GM04503 (cell line): ENCODE data around the gene CTTN.

Source experiments
- DNase-seq: peaks from one replicate; pipeline ENCODE4 v3.0.0-alpha.2; 2012; ENCODE audit warnings: low read depth

The CTTN gene

DNA sequence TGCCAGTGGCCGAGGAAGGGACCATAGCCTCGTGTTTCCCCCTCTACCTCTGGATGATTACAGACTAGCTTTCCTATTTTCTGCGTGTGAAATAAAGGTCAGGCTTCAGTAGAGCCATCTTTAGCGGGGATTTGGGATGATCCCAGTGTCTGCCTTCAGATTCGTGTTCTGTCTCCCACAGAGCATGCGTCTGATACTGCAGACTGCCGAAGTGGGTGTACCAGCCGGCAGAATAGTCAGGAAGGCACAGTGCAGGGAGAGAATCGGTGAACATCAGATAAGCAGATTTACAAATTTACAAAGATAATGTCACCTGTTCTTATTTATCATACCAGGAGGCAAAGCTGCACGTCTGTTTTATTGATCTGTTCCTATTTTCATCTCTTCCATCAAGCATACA lies 11.1 kb downstream of the CTTN start:
- DNase-seq: no peak

DNA sequence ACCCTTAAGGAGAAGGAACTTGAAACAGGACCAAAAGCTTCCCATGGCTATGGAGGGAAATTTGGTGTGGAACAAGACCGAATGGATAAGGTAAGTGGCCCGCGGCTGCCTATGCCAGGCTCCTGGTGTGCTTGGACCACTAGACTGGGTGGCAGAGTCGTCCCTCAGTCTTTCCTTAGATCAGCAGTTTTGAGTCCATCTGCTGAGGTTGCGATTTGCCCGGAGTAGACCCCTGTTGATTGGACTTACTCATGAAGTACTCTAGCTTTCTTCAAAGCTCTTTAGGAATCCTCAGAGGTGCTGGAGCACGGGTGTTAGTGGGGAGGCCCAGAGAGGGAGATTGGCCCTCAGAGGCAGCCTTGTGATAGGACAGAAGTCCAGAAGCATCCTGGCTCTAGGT lies 11.5 kb downstream of the CTTN start:
- no peak for DNase-seq

DNA sequence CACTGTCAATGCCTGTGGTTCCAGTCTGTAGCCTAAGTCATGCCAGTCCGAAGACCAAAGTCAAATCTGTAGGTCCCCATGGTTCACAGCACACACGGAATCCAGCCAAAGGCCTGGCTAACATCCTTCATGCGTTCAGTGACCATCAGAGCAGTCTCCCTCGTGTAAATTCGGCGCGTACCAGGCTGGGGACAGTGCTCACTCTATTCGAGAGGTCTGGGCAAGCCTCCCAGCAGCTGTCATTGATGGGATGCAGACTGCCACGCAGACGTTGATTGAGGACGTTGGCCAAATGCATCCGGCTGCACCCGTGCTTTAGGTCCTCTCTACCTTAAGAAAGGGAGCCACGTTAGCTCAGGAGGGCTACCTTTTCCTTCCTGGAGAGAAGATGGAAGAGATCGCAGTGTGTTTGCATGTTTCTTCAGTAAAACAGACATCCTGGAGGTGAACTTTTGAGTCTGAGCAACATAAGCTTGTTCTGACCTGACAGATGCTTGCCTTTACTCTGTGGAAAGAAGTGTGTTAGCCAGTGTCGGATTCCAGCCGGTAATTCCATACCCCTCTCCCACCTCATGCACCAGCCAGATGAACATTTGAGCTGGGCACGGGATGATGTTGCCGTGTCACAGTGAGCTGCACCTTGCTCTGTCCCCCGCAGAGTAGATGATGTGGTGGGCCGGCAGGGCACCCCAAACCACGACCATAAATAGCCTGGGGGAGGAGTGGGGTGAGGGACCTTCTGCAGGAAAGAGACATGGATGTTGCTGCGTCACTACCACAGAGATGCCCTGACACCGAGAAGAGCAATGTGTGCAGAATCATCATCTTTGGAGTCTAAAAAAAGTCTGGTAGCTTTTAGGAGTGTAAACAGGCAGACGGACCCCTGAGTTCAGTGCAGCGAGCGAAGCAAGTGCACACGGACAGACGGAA lies 12.2 kb downstream of the CTTN start:
- DNase-seq: no peak

DNA sequence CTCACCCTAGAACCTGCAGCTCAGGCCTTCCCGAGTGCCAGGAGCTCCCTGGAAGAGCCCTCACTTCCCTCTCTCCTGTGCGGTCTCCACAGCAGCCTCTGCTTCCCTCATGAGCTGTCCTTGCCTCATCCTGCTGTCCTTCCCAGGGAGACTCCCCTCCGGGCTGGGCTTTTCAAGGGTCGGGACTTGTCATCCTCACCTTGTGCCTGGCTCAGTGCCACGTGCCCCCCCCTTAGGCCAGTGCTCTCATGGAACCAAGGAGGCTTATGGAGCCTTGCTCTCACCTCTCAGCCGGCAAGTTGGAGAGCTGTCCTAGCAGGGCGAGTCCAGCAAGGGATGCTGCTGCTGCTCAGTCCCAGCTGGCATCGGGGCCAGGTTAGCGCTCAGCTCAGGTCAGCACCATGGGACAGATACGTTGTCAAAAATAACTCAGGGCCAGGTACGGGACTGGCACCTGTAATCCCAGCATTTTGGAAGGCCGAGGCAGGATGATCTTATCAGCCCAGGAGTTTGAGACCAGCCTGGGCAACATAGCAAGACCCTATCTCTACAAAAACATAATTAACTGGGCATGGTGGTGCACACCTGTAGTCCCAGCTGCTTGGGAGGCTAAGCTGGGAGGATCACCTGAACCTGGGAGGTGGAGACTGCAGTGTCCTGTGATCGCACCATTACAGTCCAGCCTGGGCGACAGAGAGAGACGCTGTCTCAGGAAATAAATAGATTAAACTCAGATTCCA lies 13.6 kb downstream of the CTTN start:
- no peak for DNase-seq

DNA sequence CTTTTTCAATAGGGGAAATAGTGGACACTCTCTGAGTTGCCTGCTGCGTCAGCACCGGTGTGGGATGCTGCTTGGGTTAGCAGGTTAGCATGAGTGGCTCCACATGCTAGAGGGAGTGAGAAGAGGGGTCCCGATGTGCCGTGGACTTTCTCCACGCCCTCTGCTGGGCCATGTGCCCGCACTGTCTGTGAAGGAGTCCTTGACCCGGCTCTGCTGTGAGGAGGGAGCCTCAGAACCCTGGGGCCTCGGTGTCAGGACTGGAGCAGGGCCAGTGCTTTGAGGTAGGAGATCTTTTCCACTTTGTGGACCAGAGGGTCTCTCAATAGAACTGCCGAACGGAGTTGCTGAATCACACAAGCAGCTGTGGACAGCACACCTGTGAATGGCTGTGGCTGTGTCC lies 14.8 kb downstream of the CTTN start:
- DNase-seq: no peak

DNA sequence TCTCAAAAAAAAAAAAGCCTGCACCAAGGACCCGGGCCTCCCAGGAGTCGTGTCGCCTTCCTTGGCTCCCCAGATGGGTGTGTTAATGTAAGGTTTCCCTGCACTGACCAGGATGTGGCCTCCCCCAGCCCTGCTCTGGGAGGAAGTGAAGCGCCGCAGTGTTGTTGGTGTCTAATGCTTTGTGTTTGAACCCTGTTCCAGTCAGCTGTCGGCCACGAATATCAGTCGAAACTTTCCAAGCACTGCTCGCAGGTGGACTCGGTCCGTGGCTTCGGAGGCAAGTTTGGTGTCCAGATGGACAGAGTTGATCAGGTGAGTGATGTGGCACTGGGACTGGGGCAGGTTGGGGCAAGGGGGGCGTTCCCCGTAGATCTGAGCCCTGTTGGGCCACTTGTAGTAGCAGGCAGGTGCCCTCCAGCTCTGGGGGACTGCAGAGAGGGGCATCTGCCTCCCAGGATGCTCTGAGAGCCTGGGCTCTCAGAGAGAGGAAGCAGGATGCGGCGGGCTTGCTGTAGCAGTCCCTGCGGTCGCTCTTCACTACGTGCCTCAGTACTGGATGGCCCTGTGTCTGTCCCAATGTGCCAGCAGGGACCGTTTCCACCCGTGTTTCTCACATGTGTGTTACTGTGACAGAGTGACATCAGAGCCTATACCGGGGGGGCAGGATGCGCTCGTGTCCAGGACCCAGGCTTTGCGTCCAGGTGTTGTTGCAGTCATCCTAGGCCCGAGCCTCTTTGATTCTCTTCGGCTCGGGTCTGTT lies 16.2 kb downstream of the CTTN start:
- no peak for DNase-seq

DNA sequence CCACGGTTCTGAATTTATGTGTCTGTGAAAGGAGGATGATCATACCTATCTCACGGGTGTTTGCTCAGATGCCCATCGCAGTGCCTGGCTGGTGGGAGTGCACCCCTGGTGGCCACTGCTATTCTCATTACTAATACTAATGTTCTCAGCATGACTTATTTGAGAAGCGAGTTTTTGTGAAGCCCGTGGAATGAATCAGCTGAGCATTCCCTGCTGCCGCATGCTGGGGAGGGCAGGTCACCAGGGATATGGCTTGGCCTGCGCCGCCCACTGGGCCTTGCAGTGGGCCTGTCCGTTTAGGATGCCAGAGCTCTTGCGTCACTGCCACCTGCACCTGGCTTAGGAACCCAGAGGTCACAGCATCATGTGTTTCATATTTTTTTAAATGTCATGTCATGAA lies 16.9 kb downstream of the CTTN start:
- DNase-seq: peak; percentile 73

DNA sequence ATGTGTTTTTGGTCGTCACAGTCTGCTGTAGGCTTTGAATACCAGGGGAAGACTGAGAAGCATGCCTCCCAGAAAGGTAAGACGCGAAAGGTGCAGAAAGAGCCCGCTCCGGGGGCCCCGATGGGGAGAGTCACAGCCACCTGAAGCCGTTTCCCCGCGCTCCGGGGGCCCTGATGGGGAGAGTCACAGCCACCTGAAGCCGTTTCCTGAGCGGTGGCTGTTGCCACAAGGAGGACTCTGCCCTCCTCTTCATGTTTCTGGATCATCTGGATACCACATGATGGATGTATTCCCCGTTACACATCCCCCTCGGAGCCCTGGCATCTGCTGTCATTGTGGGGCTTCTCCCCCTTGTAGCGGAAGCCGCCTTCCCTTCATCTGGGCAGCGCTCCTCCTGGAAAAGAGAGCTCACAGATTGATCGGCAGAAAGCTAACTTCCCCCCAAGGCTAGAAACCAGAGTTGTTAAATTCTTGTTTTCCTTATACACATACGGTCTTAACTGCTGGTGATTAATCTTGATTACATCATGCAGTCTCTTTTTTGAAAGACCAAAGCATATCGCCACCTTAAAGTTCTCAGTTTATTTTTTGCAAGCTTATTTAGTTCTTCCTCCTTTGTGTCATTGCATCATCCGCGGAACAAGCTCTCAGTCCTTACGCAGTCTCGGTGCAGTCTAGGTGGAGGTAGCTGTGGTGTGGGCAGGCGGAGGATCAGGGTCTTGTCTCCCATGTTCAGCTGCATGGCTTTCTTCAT lies 17.5 kb downstream of the CTTN start:
- peak; percentile 23 for DNase-seq

DNA sequence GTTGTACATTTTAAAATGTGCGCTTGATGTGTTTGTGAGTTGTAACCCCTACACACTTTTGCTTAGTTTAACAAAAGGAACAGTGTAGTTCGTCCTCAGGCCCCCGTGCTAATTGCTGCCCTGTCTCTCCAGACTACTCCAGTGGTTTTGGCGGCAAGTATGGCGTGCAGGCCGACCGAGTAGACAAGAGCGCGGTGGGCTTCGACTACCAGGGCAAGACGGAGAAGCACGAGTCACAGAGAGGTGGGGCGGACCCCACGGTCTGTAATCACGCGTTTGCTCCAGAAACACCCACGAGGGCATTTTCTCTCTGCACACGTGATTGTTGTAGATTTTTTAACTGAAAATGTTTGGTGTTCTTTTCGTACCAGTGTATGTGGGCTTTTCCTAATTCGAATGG lies 18.6 kb downstream of the CTTN start:
- no peak for DNase-seq

DNA sequence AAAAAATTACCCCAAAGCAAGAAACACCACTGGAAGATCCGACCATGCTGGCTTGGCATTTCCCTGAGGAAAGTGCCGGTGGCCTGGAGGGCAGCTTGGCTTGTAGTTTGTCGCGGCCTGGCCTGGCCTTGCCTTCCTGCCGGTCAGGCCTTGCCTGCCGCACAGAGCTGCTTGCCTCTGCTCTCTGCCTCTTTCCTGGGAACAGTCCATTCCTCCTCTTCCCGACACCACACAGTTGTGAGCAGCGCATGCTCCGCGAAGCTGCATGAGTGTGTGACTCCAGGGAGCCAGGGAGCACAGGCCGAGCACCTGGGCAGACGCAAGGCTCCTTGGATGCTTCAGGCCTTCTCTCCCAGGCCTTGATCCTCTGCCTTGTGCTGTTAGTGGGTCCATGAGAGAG lies 19.8 kb downstream of the CTTN start:
- DNase-seq: no peak

DNA sequence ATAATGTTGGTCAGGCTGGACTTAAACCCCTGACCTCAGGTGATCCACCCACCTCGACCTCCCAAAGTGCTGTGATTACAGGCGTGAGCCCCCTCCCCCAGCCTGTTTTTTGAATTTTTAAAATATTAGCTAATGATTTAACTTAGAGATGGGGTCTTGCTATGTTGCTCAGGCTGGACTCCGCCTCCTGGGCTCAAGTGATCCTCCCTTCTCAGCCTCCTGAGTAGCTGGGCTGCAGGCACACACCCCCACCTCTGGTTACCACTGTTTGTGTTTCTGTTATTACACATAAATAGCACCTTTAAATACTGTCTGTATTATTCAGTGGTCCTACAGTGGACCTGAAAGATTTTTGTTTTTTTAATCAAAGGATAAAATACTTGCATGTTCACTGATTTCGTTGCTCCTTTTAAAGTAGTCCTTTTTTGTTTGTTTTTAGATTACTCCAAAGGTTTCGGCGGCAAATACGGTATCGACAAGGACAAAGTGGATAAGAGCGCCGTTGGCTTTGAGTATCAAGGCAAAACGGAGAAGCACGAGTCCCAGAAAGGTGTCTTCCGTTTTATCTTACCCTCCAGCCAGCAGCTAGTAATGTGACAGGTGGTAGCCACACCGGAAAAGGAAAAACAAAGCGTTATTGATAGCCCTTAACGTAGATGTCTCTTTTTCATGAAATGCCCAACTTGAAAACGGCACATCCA lies 21.1 kb downstream of the CTTN start:
- DNase-seq: no peak

DNA sequence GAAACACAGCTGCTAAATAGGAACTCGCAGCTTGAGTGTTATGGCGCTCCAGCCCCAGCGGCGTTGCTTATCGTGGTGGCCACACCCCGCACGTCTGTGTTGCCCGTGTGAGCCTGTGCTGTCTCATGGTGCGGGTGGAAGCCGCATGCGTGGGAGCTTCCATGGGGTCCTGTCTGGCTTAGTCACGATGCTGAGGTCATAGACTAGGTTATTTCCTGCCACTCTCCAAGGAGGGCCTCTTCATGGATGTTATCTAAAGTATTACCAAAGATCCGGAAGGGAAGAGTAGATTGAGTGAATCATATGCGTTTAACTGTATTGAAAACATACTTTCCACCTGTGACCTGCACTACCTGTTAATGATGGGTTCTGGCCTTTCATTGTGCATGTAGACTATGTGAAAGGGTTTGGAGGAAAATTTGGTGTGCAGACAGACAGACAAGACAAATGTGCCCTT lies 21.7 kb downstream of the CTTN start:
- no peak for DNase-seq

DNA sequence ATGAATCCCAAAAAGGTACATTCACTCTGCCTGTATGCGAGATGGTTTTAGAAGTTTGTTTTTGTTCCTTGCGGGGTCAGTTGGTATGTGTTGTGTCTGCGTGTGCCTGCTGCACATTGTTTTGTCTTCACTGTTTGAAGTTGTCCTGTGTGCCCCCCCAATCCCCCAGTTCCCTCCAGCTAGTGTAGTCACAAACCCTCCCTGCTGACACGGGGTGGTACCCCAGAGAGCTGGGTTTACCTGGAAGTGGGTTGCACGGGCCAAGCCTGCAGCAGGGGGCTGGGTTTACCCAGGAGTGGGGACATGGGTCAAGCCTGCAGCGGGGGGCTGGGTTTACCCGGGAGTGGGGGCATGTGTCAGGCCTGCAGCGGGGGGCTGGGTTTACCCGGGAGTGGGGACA lies 22.2 kb downstream of the CTTN start:
- no peak for DNase-seq

DNA sequence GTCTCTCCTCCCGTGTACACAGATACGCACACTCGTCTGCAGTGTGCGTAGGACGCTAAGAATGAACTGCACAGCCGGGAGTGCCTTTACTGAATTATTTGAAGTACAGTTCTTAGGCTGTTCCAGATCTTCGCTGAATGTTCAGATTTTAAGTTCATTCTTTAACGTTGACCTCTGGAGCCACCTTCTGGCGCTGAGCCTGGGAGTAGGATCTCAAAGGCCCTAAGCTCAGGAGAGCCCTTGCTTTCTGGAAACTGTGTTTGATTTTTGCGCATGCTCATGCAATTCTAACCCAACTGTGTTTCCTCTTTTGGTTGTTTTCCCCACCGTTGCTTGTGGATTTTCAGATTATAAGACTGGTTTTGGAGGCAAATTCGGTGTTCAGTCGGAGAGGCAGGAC lies 22.8 kb downstream of the CTTN start:
- DNase-seq: no peak

DNA sequence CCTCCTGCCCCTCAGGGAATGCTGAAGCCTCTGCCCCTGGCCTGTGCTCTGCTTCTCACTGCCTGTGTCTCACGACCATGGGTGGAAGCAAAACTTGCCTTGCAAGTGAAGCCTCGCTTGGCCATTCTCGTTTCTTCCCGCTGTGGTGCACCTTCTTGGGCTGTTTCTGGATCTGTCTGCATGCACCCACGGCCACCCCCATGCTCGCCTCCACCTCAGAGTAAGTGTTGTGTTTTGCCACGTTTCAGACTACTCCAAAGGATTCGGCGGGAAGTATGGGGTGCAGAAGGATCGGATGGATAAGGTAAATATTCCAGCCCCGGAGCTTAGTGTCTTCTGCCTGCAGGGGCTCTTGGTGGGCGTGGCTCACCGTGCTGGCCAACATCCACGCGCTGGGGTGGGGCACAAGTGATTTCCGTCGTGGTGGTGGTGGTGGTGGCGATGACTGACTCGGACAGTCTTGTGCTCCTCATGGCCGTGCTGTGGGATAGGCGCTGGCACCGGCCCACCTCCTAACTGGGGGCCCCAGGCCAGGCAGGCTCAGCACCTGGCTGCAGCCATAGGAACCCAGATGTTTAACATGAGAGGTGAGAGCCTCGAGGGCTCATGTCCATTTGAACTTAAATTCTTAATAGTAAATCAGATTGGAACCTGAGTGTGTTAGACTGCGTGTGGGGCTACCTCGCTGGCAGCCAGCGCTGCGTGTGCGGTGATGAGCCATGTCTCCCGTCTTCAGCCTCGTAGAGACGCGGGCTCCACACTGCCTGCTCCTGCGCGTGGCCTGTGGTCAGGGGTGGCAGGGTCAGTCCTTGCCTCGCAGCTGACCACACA lies 24.6 kb downstream of the CTTN start:
- no peak for DNase-seq

DNA sequence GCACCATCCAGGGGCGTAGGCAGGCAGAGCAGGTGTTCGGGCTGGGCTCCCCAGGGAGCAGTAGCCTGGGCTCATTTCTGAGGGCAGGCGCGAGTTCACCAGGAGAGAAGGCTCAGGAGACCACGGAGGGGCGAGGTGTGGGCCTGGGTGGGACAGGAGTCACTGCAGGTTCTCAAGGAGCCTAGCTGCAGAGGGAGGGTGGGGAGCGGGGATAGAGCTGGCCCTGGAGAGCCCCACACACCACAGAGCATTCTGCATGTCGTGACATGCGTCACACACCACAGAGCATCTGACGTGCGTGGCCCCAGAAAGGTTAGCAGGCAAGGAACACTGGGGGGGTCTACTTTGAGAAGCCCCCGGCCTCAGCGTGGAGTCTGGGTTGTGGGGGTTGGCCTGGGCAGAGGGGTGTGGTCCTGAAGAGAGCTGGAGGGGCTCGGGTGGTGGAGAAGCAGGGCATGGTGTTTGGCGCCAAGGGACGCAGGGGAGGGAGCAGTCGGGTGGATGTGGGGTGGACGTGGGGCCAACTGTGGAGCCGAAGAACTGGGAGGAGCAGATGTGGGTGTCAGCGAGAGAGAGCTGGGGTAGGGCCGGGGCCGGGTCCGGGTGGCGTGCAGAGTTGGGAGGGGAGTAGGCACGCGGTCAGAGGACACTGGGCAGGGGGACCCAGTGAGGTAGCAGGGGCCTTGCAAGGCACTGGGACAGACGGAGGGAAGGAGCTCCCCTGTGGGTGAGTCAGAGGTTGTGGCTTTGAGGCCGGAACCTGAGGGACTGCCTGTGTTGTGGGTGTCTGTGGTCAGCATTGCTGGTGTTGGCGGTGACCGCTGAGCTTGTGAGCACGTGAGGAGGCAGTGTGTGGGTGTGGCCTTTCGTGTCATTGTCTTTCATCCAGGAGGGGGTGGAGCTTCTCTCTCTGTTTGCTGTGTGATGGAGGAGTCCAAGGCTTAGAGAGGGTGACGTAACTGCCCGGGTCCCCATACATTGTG lies 25.5 kb downstream of the CTTN start:
- peak; percentile 50 for DNase-seq

DNA sequence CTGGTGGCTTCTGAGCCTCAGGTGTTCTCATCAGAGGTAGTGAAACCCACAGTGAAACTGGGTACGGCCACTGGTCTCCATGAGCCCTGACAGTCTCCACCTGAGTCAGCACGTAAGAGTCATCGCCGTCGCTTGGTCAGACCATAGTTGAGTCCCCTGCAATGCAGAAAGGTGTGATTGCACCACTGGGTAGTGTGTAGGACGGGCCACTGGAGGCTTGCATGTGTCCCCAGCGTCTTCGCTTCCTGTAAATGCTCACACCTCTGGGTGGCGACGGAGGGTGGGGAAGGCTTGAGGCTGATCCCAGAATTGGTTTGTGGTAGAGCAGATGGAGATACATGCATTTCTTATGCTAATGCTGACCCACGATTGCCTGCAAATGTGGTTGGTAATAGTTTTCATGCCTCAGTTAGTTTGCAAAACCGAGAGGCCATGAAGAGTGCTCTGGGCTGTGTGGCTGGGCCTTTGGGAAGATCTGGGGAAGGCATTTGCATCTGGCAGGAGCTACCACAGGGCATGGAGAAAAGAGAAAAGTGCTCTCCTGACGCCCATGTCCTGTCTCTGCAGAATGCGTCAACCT lies 26.5 kb downstream of the CTTN start:
- no peak for DNase-seq

DNA sequence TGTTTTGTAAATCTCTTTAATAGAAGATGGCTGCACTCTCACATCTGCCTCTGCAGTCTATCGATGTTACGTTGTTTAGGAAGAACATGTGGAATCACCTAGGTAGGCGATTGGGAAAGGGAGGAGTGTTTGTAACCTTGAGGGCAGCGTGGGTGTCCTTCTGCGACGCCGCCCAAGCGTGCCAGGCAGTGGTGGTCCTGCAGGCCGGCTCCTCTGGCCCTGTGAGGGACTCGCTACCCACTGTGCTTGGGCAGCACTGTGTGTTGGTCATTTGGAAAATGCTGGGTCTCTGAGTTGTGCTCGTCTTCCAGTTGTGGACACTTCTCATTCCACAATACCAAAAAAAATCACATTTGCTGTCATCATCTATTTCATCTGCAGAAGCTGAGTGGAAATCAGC lies 29.1 kb downstream of the CTTN start:
- no peak for DNase-seq
